GM19372 (cell line): ENCODE measurements around the gene APOA5.
"Not testable (repeated sequence)": the region's sequence is repeated elsewhere in the genome, so short reads cannot be mapped to it uniquely, and the experiment has no call there.

Experiments used
- ATAC-seq: cut with Tn5 transposase; IDR thresholded peaks from one replicate; pipeline ENCODE4 v1.9.1; 2021; ENCODE audit warnings: mild to moderate bottlenecking, low read depth, moderate library complexity; ENCODE audit not compliant: unreplicated experiment

APOA5 gene

DNA sequence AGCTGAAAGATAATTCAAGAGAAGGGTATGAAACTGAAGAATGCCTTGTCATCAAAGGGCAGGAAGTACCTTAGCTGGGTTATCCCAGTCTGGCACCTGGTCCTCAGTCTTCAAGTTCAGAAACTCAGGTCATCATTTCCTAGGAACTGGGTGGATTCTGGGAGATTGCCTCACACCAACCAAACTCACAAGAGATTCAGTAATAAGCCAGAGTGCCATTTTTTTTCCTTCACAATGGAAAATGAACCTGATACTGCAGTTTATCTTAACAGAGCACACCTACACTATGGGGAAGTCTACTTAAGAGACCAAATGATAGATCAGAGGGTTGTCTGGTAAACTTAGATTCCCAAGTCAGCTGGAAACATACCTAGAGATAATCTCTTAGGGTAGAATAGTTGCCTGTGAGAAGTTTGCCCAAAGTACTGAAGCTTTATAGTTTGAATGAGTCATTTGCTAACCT, 15.1 kb downstream of the APOA5 start:
- ATAC-seq = no peak

DNA sequence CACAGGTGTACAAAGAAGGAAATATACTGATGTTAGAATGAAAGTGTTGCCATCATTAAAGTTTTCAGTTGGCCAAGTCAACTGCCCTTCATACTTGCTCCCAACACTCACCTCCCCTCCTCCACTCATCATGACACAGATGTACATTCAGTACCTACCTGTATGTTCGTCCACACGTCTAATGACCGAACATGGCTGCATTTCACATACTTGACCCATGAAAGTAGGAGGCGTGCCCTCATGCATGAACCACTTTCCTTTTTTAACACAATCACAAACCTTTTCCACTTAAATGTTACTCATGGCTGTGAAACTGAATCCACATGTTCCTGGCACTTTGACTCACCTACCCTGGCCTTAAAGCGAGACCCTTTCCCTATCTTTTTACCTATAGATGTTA, 15.7 kb downstream of the APOA5 start:
- no peak for ATAC-seq

DNA sequence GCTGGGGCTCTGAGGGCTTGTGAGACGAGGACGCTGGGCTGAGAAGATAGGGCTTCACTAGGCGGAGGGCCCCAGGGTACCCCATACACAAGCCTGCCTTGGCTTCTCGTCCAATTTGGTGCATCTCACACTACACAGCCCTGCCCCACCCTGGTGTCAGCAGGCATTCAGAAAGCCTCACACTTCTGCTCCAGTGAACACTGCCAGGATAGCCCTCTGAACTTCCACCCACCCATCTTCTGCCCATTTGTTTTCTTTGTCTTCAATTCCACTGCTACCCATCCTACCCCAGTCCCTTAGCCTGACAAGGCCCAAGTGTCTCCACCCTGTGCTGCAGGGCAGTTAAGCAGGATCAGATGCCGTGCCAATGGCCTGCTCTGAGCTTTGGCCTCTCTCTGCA, 17.0 kb downstream of the APOA5 start:
- ATAC-seq = no peak

DNA sequence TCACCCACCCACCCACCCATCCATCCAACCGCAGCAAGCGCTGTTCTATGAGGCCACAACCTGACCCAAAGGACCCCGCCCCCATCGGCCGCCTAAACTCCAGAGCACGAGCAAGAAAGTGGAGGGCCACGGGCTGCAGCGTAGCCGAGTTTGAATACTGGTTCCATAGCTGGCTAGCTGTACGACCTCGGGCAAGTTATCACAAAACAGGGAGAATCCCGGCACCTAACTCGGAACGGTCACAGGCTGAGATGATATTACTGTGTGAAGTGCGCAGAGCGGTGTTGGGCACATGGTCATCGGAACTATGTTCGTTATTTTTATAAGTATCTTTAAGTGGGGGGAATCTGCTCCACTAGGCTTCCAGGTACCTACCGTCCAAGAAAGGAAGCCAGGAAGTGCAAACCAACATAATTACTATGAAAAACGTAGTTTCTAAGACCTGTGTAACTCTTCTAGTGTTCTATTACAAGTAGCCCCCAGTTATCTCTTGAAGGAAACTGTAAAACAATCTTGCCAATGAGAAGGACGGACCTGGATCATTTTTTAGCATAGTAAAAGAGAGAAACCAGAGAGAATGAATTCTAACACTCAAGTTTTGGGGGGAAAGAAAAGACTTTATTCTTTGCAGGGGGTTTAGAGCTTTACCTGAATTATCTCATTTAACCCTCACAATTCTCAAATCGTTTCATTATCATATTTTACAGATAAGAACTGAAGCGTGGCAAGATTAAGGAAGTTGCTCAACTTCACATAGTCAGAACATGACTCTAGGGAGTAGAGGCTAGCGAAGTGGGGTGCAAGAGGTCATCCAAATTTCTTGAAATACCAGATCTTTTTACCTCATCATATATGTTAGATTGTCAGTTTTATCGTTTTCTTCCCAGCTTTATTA, 18.2 kb downstream of the APOA5 start:
- ATAC-seq = peak; percentile 10

DNA sequence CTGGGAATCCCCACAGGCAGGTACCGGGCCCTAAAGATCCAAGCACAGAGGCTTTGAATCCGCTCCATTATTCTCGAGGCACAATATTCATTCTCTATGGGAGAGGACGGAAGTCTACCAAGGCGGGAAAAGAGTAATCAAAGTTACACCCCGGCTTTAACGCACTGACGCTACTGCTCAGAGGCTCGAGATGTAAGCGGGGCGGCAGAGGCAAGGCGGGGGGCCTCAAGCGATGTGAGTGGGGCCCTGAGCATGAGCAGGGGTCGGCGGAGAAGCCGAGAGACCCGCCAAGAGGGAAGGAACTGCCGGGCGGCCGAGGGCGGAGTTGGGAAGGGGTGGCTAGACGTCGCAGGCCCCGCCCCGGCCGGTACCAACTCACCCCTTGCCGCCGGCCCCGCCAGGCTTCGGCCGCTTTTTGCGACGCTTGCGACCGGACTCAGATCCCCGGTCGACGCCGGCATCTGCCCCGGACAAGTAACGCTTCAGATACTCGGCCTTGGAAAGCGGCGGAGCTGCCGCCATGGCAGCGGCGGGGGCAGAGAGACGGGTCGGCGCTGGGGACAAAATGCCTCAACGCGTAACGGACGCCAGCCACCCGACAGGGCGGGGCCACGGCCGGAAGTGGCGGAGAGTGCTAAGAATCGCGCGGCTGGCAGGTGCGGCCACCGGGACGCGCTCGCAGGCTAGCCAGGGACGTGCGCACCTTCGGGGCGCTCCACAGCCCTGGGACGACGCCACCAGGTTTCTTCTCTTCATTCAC, 19.1 kb downstream of the APOA5 start, which contains the start of gene BUD13:
BUD13 (minus strand) TSS at position 545 of the 760 bp plus-strand sequence; CDS start at position 522, 23 bp downstream.
- peak; percentile 92 for ATAC-seq

DNA sequence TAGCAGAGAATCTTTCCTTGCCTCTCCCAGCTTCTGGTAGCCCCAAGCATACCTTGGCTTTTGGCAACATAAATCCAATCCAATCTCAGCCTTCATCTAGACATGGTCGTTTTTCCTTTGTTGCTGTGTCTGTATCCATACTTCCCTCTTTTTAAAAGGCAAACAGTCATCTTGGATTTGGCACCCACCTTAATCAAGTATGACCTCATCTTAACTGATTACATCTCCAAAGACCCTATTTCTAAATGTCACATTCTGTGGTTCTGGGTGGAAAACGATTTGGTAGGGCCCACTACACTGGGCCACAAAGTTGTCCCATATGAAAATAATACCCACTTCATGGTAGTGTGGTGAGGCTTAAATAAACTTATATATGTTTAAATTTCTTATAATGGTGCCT, 19.7 kb downstream of the APOA5 start:
- no peak for ATAC-seq

DNA sequence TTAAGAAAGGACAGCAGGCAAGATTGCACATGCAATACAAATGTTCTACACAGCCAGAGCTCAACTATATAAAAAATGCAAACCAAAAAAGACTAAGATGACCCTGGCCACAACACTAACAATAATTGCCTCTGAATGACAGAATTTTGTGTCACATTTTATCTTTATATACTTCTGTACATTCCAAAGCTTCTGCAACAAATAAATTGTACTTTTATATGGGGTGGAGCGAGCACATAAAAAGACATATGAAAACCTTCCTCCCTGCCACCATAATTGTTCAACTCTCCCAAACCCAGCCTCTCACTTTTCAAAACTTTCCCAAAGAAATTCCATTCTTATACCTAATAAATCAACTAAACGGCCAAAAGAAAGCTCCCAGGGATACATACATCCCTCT, 29.5 kb downstream of the APOA5 start:
- ATAC-seq = no peak

DNA sequence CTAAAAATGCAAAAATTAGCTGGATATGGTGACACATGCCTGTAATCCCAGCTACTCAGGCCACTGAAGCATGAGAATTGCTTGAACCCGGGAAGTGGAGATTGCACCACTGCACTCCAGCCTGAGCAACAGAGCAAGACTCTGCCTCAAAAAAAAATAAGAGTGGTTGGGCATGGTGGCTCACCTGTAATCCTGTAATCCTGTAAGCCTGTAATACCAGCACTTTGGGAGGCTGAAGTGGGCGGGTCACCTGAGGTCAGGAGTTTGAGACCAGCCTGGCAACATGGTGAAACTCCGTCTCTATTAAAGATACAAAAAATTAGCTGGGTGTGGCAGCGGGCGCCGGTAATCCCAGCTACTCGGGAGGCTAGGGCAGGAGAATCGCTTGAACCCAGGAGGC, 35.6 kb downstream of the APOA5 start:
- ATAC-seq = not testable (repeated sequence)

DNA sequence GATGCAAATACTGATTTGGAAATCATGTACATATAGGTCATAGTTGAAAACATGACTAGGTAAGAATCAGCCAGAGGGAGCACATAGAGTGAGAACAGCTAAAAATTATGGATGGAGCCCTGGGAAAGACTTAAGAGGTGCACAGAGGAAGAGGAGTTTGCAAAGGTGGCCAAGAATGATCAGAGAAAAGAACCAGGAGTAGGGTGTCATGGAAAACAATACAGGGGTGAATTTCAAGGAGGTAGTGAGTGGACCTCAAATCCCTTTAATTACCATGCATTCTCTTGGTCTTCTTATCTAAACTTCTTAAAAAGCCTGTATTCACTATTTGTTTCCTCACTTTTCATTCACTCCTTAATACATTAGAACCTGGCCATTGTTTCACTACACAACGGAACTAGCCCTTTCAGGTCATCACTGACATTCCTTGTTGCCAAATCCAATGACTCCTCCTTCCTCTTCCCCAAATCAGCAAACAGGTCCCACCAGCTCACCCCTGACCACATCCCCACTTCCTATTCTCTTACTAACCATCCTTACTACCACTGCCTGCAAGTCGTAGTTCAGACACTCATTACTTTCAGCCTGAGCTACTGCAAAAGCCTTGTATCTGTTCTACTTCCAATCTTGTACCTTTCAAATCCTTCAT, 41.5 kb downstream of the APOA5 start:
- ATAC-seq = no peak

DNA sequence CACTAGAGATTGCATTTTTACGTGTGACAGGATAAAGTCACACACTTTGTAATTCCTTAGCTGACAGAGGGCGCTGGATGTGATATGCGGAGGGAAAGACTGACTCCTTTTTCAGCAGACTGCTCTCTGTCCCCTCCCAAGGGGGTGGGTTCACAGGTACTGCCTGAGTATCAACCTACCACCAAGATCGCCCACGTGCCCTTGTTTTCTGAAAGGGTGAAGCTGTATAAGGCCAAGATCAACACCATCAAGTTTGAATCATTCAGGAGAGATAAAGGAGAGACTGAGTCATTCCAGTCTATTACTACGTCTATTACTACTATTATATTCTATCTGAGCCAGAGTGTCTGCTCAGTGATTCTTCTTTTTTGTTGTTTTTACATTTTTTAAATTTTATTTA, 49.6 kb downstream of the APOA5 start:
- no peak for ATAC-seq

DNA sequence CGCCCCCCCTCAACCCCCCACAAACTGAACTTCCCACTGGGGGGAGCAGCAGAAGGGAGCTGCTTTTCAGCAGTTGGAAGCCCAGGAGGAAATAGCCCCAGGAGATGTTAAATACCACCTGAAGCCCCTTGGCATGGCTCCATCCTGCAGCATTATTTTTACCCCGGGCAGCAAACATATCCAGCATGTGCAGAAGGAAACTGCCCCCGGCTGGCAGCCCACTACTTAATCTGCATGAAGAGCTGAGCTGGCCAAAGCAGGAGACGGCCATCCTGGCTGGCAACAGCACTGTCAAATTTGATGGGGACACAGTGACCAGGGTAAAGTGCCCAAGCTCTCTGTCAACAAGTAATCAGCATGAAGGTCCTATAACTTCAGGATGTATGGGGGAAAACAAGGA, 50.9 kb downstream of the APOA5 start:
- no peak for ATAC-seq
